Spleen (tissue), 13 donors: Measurements from ENCODE around the gene PGAM4. TPM values are rescaled to one million over a fixed set of nuclear protein-coding genes. Genes with fewer than 3 reads are reported as not detected.

Experiments
- DNase-seq: peaks from one replicate; pipeline ENCODE4 v3.0.0-alpha.2; 2020
- H3K27ac ChIP-seq, 8 donors: fragments of 200-600 bp; sonication (generic) in 7 of 8; 1 replicate in 4 of 8; 2 replicates in 4 of 8; pipeline versions ENCODE4 v1.5.0 to v1.8.0; 2016 to 2021; ENCODE audit warnings: inconsistent platforms in 4 of 8, mild to moderate bottlenecking in 4 of 8, moderate library complexity in 1 of 8
- H3K27me3 ChIP-seq, 7 donors: fragments of 200-600 bp; sonication (generic) in 6 of 7; replicated peaks in 1 of 7; 1 replicate in 4 of 7; 2 replicates in 3 of 7; pipeline versions ENCODE4 v1.5.0 to v1.8.0; 2016 to 2021; ENCODE audit warnings: inconsistent platforms in 3 of 7, mild to moderate bottlenecking in 1 of 7
- H3K36me3 ChIP-seq, 6 donors: fragments of 200-600 bp; sonication (generic) in 5 of 6; 1 replicate in 4 of 6; 2 replicates in 2 of 6; pipeline versions ENCODE4 v1.5.0 to v1.8.0; 2016 to 2021; ENCODE audit warnings: inconsistent platforms in 2 of 6
- H3K4me1 ChIP-seq, 6 donors: fragments of 200-600 bp; sonication (generic) in 5 of 6; 1 replicate in 3 of 6; 2 replicates in 3 of 6; pipeline versions ENCODE4 v1.5.0 to v1.8.0; 2016 to 2021; ENCODE audit warnings: inconsistent platforms in 3 of 6
- H3K4me3 ChIP-seq, 8 donors: fragments of 200-600 bp; sonication (generic) in 7 of 8; 1 replicate in 4 of 8; 2 replicates in 4 of 8; pipeline versions ENCODE4 v1.5.0 to v1.8.0; 2016 to 2021; ENCODE audit warnings: inconsistent platforms in 4 of 8, mild to moderate bottlenecking in 4 of 8, moderate library complexity in 2 of 8
- H3K9me3 ChIP-seq, 8 donors: fragments of 200-600 bp; sonication (generic) in 7 of 8; 1 replicate in 4 of 8; 2 replicates in 4 of 8; pipeline versions ENCODE4 v1.5.0 to v1.8.0; 2016 to 2021; ENCODE audit warnings: inconsistent platforms in 4 of 8
- CTCF ChIP-seq, 11 experiments: fragments of 200-600 bp in 7 of 11; fragments of 450-650 bp in 4 of 11; sonication (generic) in 4 of 11; IDR thresholded peaks in 8 of 11; conservative IDR thresholded peaks in 3 of 11; 1 replicate in 7 of 11; 2 replicates in 4 of 11; pipeline versions ENCODE4 v1.4.0 to v1.8.0; 2016 to 2021; ENCODE audit warnings: antibody characterized with exemption in 11 of 11, inconsistent platforms in 4 of 11, mild to moderate bottlenecking in 1 of 11
- POLR2A ChIP-seq, 3 donors: fragments of 450-650 bp; IDR thresholded peaks; one replicate each; pipeline ENCODE4 v1.5.1; 2017; ENCODE audit warnings: antibody characterized with exemption in 3 of 3, mild to moderate bottlenecking in 1 of 3
- POLR2AphosphoS5 ChIP-seq, 3 donors: sonication (generic); formaldehyde crosslinking; IDR thresholded peaks; one replicate each; pipeline ENCODE4 v1.5.1; 2017; ENCODE audit warnings: antibody characterized with exemption in 3 of 3
- WGBS, 5 donors: extraction: QIAGEN DNeasy Blood & Tissue Kit in 3 of 5; methylation state at CpG; one replicate each; pipeline versions ENCODE4 v1.1.5 to v1.1.7; 2013 to 2018; 5-methylcytosine and 5-hydroxymethylcytosine counted together
- intact Hi-C: fragments of 100-400 bp; cut with DNase I; formaldehyde crosslinking; loops from one replicate; pipeline ENCODE4 v1.15.0; 2023; ENCODE audit warnings: low total_unique reads
- long read RNA-seq, 2 donors: transcript quantifications; one replicate each; lab custom pipeline, GENCODE V29; 2026
- polyA plus RNA-seq, 3 donors: library from polyadenylated mRNA; stranded (reverse); fragments of 200-250 nt; gene quantifications; one replicate each; pipeline ENCODE4 v1.2.1, GENCODE V29; 2013
- total RNA-seq, 7 donors: library from RNA; depleted of rRNA in 3 of 7; stranded (reverse); fragments of >200 nt in 3 of 7; fragmentation: NEBNext Ultra II Directional in 4 of 7; extraction: Animal tissue kit (Norgen Biotek cat#: 25700) in 4 of 7; gene quantifications; one replicate each; pipeline versions ENCODE4 v1.1.0 to v1.2.1, GENCODE V29; 2016 to 2021
- donor health status: healthy with polysubstance abuse.
- donor health status: DM: no; HTN: no; CAD: no; lungs with moderate emphysema.
- donor health status: DM: no; HTN: no; CAD: no.
- donor health status: Bipolar disorder and iron deficiency.
- donor health status: healthy.
- donor health status: DM: no; HTN: no; CAD: no.
- donor health status: DM: yes; HTN: yes; CAD: no.

The PGAM4 gene
- total RNA-seq, result not detected
- not detected for polyA plus RNA-seq
- long read RNA-seq, donor 1, result 0 reads
- long read RNA-seq, donor 2, result 0 reads

- Histone ChIP-seq H3K9me3 (no peaks in the 10 kb centered on the region), H3K4me1 (no peaks in the 10 kb centered on the region), H3K36me3 (peaks cover 0 to 12% (median 0%) of the 10 kb centered on the region in 6 donors), H3K27ac (no peak within 1 kb of the TSS), H3K4me3 (no peak within 1 kb of the TSS), H3K27me3 (peaks cover 0 to 4% (median 0%) of the 10 kb centered on the region in 7 donors)
- DNase-seq, result no peak
- TF ChIP-seq POLR2A (IDR thresholded peaks at IDR 0.05), result no peak
- no peak for TF ChIP-seq CTCF (IDR thresholded peaks at IDR 0.05 in 8 of 11, conservative IDR thresholded peaks at IDR 0.05 in 3 of 11)
- TF ChIP-seq POLR2AphosphoS5 (IDR thresholded peaks at IDR 0.05), result no peak
- intact Hi-C loops, result no loop called here
- WGBS, 5 donors, result 82 to 98% (median 93%) methylated on average over 5 to 13 of the region's 13 CpGs
Observed at GRCh38 chrX:77969538-77969937, at the start of gene PGAM4. TSS of gene PGAM4 (minus strand) at chrX:77969638. CDS start at chrX:77969638, 0 bp downstream.

DNA sequence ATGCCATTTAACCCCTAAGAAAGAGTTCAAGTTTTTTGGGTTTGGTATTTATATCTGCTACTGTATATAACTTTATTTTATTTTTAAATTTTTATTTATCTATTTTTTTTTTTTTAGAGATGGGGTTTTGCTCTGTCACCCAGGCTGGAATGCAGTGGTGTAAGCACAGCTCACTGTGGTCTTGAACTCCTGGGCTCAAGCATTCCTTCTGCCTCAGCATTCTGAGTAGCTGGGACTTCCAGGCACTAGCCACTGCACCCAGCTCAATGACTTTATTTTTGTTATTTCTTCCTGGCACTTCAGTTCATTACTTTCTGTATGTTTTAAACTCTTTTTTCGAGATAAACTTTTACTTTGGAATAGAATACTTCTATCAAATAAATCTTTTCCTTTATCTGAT lies 42.4 kb upstream of the PGAM4 start:
- H3K4me1 ChIP-seq, result no peaks in the 10 kb centered on the region
- TF ChIP-seq POLR2AphosphoS5 (IDR thresholded peaks at IDR 0.05), result no peak
- TF ChIP-seq POLR2A (IDR thresholded peaks at IDR 0.05), result no peak
- TF ChIP-seq CTCF (IDR thresholded peaks at IDR 0.05 in 8 of 11, conservative IDR thresholded peaks at IDR 0.05 in 3 of 11), result no peak
- no peaks in the 10 kb centered on the region for H3K9me3 ChIP-seq
- intact Hi-C loops, result no loop called here
- no peak overlapping the region for H3K27ac ChIP-seq
- H3K27me3 ChIP-seq, result no peaks in the 10 kb centered on the region
- H3K4me3 ChIP-seq, result no peak overlapping the region
- H3K36me3 ChIP-seq, result peaks cover 0 to 13% (median 0%) of the 10 kb centered on the region in 6 donors
- 68 to 100% (median 96%) methylated on average over 1 of the region's 1 CpG for WGBS, 5 donors
- no peak for DNase-seq

DNA sequence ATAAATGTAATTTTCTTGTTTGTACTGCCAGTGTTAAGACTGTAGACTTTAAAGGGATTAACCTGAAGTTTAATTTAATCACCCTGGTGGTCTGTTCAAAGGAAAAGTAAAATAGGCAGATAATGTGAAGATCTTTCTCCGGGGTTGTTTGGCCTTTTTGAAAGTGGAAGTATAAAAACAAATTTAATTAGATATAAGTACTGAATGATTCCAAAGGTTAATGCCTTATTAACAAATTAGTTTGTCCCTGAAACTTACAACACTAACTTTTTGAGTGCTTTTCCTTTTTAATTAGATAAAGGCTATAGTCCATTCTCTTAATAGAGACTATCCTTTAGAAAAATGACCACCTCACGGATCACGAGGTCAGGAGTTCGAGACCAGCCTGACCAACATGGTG lies 10.4 kb upstream of the PGAM4 start:
- no peak for DNase-seq
- 85 to 97% (median 90%) methylated on average over 4 of the region's 4 CpGs for WGBS, 5 donors
- intact Hi-C loops, result no loop called here
- Histone ChIP-seq H3K27ac (no peak overlapping the region), H3K9me3 (no peaks in the 10 kb centered on the region), H3K4me3 (no peak overlapping the region), H3K36me3 (no peaks in the 10 kb centered on the region), H3K27me3 (no peaks in the 10 kb centered on the region), H3K4me1 (no peaks in the 10 kb centered on the region)
- no peak for TF ChIP-seq POLR2A (IDR thresholded peaks at IDR 0.05)
- no peak for TF ChIP-seq POLR2AphosphoS5 (IDR thresholded peaks at IDR 0.05)
- TF ChIP-seq CTCF (IDR thresholded peaks at IDR 0.05 in 8 of 11, conservative IDR thresholded peaks at IDR 0.05 in 3 of 11), result no peak

DNA sequence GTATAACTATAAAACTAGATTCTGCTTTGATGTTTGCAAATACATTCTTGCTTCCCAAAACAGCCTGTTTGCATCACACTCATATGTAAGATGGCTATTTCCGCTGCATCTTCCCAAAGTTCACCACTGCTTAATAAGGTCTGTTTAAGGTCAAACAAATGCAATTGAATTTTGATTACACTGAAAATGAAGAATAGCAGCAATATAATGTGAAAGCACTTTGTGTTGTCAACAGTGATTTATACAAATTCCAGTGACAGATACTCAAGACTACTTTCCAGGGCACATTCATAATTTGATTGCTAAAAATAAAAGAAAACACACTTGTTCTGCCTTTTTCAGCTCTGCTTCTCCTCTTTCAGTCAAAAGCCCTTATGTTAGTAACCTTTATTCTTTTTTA lies 8.1 kb upstream of the PGAM4 start:
- Histone ChIP-seq H3K4me3 (no peak overlapping the region), H3K36me3 (peaks cover 0 to 7% (median 0%) of the 10 kb centered on the region in 6 donors), H3K4me1 (no peaks in the 10 kb centered on the region), H3K27ac (no peak overlapping the region), H3K9me3 (no peaks in the 10 kb centered on the region), H3K27me3 (peaks cover 0 to 4% (median 0%) of the 10 kb centered on the region in 7 donors)
- WGBS, 5 donors, result 81 to 88% (median 83%) methylated on average over 1 of the region's 1 CpG
- intact Hi-C loops, result no loop called here
- TF ChIP-seq POLR2A (IDR thresholded peaks at IDR 0.05) (no peak), CTCF (IDR thresholded peaks at IDR 0.05 in 8 of 11, conservative IDR thresholded peaks at IDR 0.05 in 3 of 11) (no peak), POLR2AphosphoS5 (IDR thresholded peaks at IDR 0.05) (no peak)
- DNase-seq, result no peak
